Bronchial epithelial cell (primary cell): ENCODE data around the gene SHANK3. TPM values are rescaled to one million over a fixed set of nuclear protein-coding genes. Genes with fewer than 3 reads are reported as not detected.

Experiments used
- DNase-seq: peaks from one replicate; pipeline ENCODE4 v3.0.0-alpha.2; 2010; ENCODE audit warnings: low read depth
- FAIRE-seq: peaks from 2 replicates; lab custom pipeline; 2011; peaks lifted over from hg19 to GRCh38; lab: Jason Lieb, UNC
- H3K27me3 ChIP-seq: 2 replicates; pipeline ENCODE4 v1.5.1; 2011; ENCODE audit warnings: low read length; ENCODE audit not compliant: control insufficient read depth, insufficient read depth
- H3K36me3 ChIP-seq: 2 replicates; pipeline ENCODE4 v1.5.1; 2011; ENCODE audit warnings: low read length; ENCODE audit not compliant: control insufficient read depth, insufficient read depth
- H3K4me3 ChIP-seq: 2 replicates; pipeline ENCODE4 v1.5.1; 2011; ENCODE audit warnings: mild to moderate bottlenecking, low read depth, low read length, control low read depth
- CTCF ChIP-seq: IDR thresholded peaks from 2 replicates; pipeline ENCODE4 v1.5.1; 2011; ENCODE audit warnings: mild to moderate bottlenecking, moderate library complexity, low read length, control low read depth, inconsistent platforms; ENCODE audit not compliant: insufficient read depth, severe bottlenecking
- total RNA-seq: library from RNA; depleted of rRNA; stranded (reverse); fragments of >200 nt; gene quantifications from 2 replicates; pipeline ENCODE4 v1.2.1, GENCODE V29; 2014

Gene SHANK3
- total RNA-seq, 1 donor from 2014 or later: 0.79 TPM

- DNase-seq (peak; percentile 28), FAIRE-seq (peak; percentile 13)
- TF ChIP-seq CTCF: no peak
- Histone ChIP-seq H3K27me3 (no peaks in the 10 kb centered on the region), H3K36me3 (no peaks in the 10 kb centered on the region), H3K4me3 (peak overlapping the region; percentile 39)
These were observed 23.7 kb downstream of the SHANK3 start for GRCh38 chr22:50696251-50696798.

- DNase-seq (no peak), FAIRE-seq (no peak)
- peak; percentile 74 for TF ChIP-seq CTCF
- no peaks in the 10 kb centered on the region for H3K36me3 ChIP-seq
- H3K27me3 ChIP-seq: no peaks in the 10 kb centered on the region
- H3K4me3 ChIP-seq: peak overlapping the region; percentile 39
These were observed 24.4 kb downstream of the SHANK3 start for GRCh38 chr22:50696799-50697561.

- no peak for TF ChIP-seq CTCF
- FAIRE-seq: no peak
- Histone ChIP-seq H3K4me3 (peak overlapping the region; percentile 39), H3K27me3 (no peaks in the 10 kb centered on the region), H3K36me3 (no peaks in the 10 kb centered on the region)
- no peak for DNase-seq
These were observed 25.3 kb downstream of the SHANK3 start for GRCh38 chr22:50697667-50698506.

- Histone ChIP-seq H3K4me3 (no peak overlapping the region), H3K27me3 (no peaks in the 10 kb centered on the region), H3K36me3 (peaks cover 1% of the 10 kb centered on the region)
- no peak for TF ChIP-seq CTCF
- FAIRE-seq (no peak), DNase-seq (no peak)
These were observed 25.9 kb downstream of the SHANK3 start for GRCh38 chr22:50698546-50698945.

- Histone ChIP-seq H3K4me3 (no peak overlapping the region), H3K27me3 (no peaks in the 10 kb centered on the region), H3K36me3 (peaks cover 1% of the 10 kb centered on the region)
- FAIRE-seq: peak; percentile 52
- DNase-seq: no peak
- TF ChIP-seq CTCF: no peak
These were observed 26.6 kb downstream of the SHANK3 start for GRCh38 chr22:50699001-50699755.
